Measurements from ENCODE around the gene SNRPF.

The SNRPF gene

GRCh38 chr12:95829395-95829794 lies 29.4 kb upstream of the SNRPF start:
- no peak for TF ChIP-seq CTCF (IDR thresholded peaks at IDR 0.05; ENCODE audit: control insufficient read depth, insufficient read depth, low read depth, low read length, missing control alignments)
- H3K4me3 ChIP-seq (ENCODE audit: control insufficient read depth, low read depth, low read length) = no peak overlapping the region
- DNase-seq (ENCODE audit: low read depth) = no peak

GRCh38 chr12:95830335-95831089 lies 28.2 kb upstream of the SNRPF start:
- no peak for DNase-seq (ENCODE audit: low read depth)
- H3K4me3 ChIP-seq (ENCODE audit: control insufficient read depth, low read depth, low read length) = no peak overlapping the region
- TF ChIP-seq CTCF (IDR thresholded peaks at IDR 0.05; ENCODE audit: control insufficient read depth, insufficient read depth, low read depth, low read length, missing control alignments) = no peak

- H3K4me3 ChIP-seq (ENCODE audit: control insufficient read depth, low read depth, low read length) = no peak overlapping the region
- DNase-seq (ENCODE audit: low read depth) = no peak
- TF ChIP-seq CTCF (IDR thresholded peaks at IDR 0.05; ENCODE audit: control insufficient read depth, insufficient read depth, low read depth, low read length, missing control alignments) = no peak
Observed at GRCh38 chr12:95834572-95834971, 24.2 kb upstream of the SNRPF start.

GRCh38 chr12:95836185-95836609 lies 22.6 kb upstream of the SNRPF start:
- DNase-seq (ENCODE audit: low read depth) = no peak
- H3K4me3 ChIP-seq (ENCODE audit: control insufficient read depth, low read depth, low read length) = no peak overlapping the region
- TF ChIP-seq CTCF (IDR thresholded peaks at IDR 0.05; ENCODE audit: control insufficient read depth, insufficient read depth, low read depth, low read length, missing control alignments) = no peak

- DNase-seq (ENCODE audit: low read depth) = no peak
- no peak for TF ChIP-seq CTCF (IDR thresholded peaks at IDR 0.05; ENCODE audit: control insufficient read depth, insufficient read depth, low read depth, low read length, missing control alignments)
- no peak overlapping the region; the same call in 1 of the 2 replicates for H3K4me3 ChIP-seq (ENCODE audit: control insufficient read depth, low read depth, low read length)
Observed at GRCh38 chr12:95836630-95837239, 22.0 kb upstream of the SNRPF start.

GRCh38 chr12:95837240-95838038 lies 21.3 kb upstream of the SNRPF start:
- no peak for DNase-seq (ENCODE audit: low read depth)
- H3K4me3 ChIP-seq (ENCODE audit: control insufficient read depth, low read depth, low read length) = no peak overlapping the region; the same call in 1 of the 2 replicates

More at GRCh38 chr12:95837240-95838038, 21.3 kb upstream of the SNRPF start:
- no peak for TF ChIP-seq CTCF (IDR thresholded peaks at IDR 0.05; ENCODE audit: control insufficient read depth, insufficient read depth, low read depth, low read length, missing control alignments)
